NCI-H1436 treated with DMSO at 0.1 percent for 48 hours (cell line): ENCODE results near the gene RBM11.
"Not testable (repeated sequence)": the region's sequence is repeated elsewhere in the genome, so short reads cannot be mapped to it uniquely, and the experiment has no call there.

Experiments
- DNase-seq: peaks from one replicate; lab custom pipeline; 2025; lab: John Stamatoyannopoulos, UW

RBM11 gene

GRCh38 chr21:14215971-14216641 is at the start of gene RBM11:
Gene RBM11, plus strand, starts transcription at chr21:14216157. Its CDS starts 30 bp downstream, at chr21:14216187.
- no peak for DNase-seq

- DNase-seq, result not testable (repeated sequence)
These were observed 49.3 kb upstream of the RBM11 start for GRCh38 chr21:14166463-14167223.

GRCh38 chr21:14206222-14206621 is 9.7 kb upstream of the RBM11 start:
- DNase-seq, result no peak

- DNase-seq, result no peak
These were observed 5.2 kb upstream of the RBM11 start, which contains the start of gene LIPI for GRCh38 chr21:14210738-14211137. Gene LIPI, minus strand, starts transcription at chr21:14210955. Its CDS starts 110 bp downstream, at chr21:14210845.

- DNase-seq, result no peak
These were observed 2.8 kb upstream of the RBM11 start for GRCh38 chr21:14213164-14213563.

- no peak for DNase-seq
These were observed 7.4 kb downstream of the RBM11 start for GRCh38 chr21:14223365-14223764.

GRCh38 chr21:14229399-14229798 is 13.4 kb downstream of the RBM11 start:
- DNase-seq, result no peak

- no peak for DNase-seq
These were observed 19.1 kb downstream of the RBM11 start for GRCh38 chr21:14235101-14235500.

GRCh38 chr21:14236180-14236579 is 20.2 kb downstream of the RBM11 start:
- DNase-seq, result no peak

- DNase-seq, result no peak
These were observed 23.3 kb downstream of the RBM11 start for GRCh38 chr21:14239281-14239680.

GRCh38 chr21:14241297-14241696 is 25.3 kb downstream of the RBM11 start:
- no peak for DNase-seq

GRCh38 chr21:14243461-14243860 is 27.5 kb downstream of the RBM11 start:
- no peak for DNase-seq

GRCh38 chr21:14243874-14244273 is 27.9 kb downstream of the RBM11 start:
- no peak for DNase-seq

- DNase-seq, result no peak
These were observed 29.0 kb downstream of the RBM11 start for GRCh38 chr21:14244911-14245310.

GRCh38 chr21:14245711-14246110 is 29.8 kb downstream of the RBM11 start:
- DNase-seq, result no peak

- no peak for DNase-seq
These were observed 35.4 kb downstream of the RBM11 start for GRCh38 chr21:14251336-14251735.

- DNase-seq, result no peak
These were observed 43.8 kb downstream of the RBM11 start for GRCh38 chr21:14259747-14260146.

GRCh38 chr21:14260174-14260764 is 44.3 kb downstream of the RBM11 start:
- DNase-seq, result no peak

- DNase-seq, result no peak
These were observed 46.1 kb downstream of the RBM11 start for GRCh38 chr21:14262039-14262438.

GRCh38 chr21:14263879-14264278 is 47.9 kb downstream of the RBM11 start:
- no peak for DNase-seq

GRCh38 chr21:14265023-14265422 is 49.1 kb downstream of the RBM11 start:
- no peak for DNase-seq

- DNase-seq, result no peak
These were observed 51.1 kb downstream of the RBM11 start for GRCh38 chr21:14267076-14267475.

GRCh38 chr21:14270631-14271030 is 54.7 kb downstream of the RBM11 start:
- DNase-seq, result no peak
